Stimulated activated naive CD8-positive, alpha-beta T cell treated with anti-CD3 and anti-CD28 coated beads, Interleukin-15, Interleukin-2, amounts not matched to agents 100 U/mL and 50 U/mL, for 24 hours (primary cell): Measurements from ENCODE around the gene KLRC2.
"Not testable (repeated sequence)": the region's sequence is repeated elsewhere in the genome, so short reads cannot be mapped to it uniquely, and the experiment has no call there.

Experiments used
- ATAC-seq: fragments of 150-1000 bp; cut with Tn5 transposase; one replicate; pipeline ENCODE4 v1.10.0; 2021
- DNase-seq: peaks from one replicate; pipeline ENCODE4 v3.0.0; 2021

Gene KLRC2

GRCh38 chr12:10405294-10405693, 30.5 kb downstream of the KLRC2 start:
- ATAC-seq (peak; percentile 69), DNase-seq (no peak)

DNA sequence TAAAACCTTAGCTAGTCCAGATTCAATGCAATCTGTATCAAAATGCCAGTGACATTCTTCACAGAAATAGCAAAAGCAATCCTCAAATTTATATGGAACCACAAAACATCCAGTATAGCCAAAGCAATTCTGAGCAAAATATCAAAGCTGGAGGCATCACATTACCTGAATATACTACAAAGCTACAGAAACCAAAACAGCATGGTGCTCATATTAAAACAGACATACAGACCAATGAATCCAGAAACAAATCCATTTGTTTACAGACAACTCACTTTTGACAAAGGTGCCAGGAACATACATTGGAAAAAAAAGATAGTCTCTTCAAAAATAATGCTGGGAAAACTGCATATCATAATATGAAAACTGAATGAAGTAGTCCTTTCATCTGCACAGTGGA, 31.0 kb downstream of the KLRC2 start:
- DNase-seq (no peak), ATAC-seq (no peak)

DNA sequence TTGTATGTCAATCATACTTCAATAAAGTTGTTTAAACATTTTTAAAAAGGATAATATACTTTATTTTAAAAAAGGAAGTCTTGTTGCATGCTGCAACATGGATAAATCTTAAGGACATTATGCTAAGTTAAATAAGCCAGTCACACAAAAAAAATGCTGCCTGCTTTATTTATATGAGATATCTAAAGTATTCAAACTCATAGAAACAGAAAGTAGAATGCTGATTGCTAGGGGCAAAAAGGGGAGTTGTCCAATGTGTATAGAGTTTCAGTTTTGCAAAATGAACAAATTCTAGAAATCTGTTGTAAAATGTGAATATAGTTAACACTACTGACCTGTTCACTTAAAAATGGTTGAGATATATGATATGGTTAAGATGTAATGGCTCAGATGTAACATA, 35.0 kb downstream of the KLRC2 start:
- no peak for DNase-seq
- ATAC-seq, result no peak

DNA sequence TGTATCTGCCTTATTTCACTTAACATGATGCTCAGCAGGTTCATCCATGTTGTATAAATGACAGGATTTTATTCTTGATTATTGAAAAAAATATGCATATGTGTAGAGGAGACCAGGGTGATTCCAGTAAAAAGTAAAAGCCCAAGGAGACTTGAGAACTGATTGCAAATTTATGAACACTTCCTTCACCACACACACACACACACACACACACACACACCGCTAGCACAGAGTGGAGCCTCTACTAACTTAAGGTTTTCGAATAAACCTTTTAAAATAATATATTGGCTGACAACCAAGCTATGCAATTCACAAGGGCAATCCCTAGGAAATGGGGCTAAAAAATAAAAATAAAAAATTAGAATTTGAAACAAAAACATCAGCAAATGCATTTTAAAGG, 37.6 kb downstream of the KLRC2 start:
- ATAC-seq (no peak), DNase-seq (no peak)

DNA sequence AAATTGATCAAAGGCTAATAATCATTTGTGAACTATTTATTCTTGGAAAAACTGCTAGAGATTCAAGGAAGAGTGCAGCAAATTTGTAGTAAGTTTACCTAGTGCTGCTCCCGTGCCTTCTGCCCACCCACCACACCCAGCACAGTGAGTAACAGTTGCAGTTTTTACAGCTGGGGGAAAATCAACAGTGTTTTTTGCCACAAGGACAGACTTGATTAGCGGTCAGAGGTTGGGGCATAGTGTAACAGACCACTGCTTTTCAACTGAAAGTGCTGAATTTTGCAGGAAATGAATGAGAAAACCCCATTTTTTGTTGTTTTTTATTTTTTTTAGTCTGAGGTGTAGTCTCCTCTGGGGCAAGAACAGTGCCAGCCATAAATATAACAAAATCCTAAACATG, 38.5 kb downstream of the KLRC2 start:
- ATAC-seq (peak; percentile 66), DNase-seq (peak; percentile 42)

DNA sequence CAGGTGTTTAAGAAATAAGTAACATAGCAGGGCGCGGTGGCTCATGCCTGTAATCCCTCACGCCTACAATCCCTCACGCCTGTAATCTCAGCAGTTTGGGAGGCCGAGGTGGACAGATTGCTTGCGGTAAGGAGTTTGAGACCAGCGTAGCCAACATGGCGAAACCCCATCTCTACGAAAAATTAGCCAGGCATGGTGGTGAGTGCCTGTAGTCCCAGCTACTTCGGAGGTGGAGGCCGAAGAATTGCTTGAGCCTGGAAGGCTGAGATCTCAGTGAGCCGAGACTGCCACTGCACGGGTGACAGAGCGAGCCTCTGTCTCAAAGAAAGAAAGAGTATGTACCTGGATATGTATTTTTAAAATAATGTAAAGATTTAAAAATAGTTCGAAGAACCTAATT, 39.6 kb downstream of the KLRC2 start:
- ATAC-seq, DNase-seq: not testable (repeated sequence)

- peak; percentile 21 for DNase-seq
- ATAC-seq, result peak; percentile 62
Measured at GRCh38 chr12:10395390-10395998, 40.3 kb downstream of the KLRC2 start.

- ATAC-seq, result peak; percentile 61
- DNase-seq, result peak; percentile 45
Measured at GRCh38 chr12:10394531-10395152, 41.2 kb downstream of the KLRC2 start.

DNA sequence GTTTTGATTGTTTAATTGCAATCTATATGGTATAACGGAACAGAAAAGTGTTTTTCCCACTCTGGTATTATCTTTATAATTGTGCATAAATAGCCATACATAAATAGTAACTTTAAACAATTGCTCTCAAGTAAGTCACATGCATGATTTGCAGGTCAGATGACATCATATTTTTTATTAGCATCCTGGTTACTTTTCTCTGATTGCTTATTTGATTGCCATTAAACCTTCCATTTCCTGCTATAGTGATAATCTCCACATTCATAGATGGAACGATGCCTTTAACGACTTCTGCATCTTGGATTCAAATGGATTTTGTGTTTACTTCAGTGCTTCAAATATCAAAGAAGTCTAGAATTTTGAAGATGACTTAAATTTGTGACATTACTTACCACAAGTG, 42.5 kb downstream of the KLRC2 start:
- ATAC-seq (no peak), DNase-seq (no peak)

- peak; percentile 58 for DNase-seq
- ATAC-seq, result peak; percentile 44
Measured at GRCh38 chr12:10392394-10392930, 43.3 kb downstream of the KLRC2 start.

GRCh38 chr12:10390991-10391390, 44.8 kb downstream of the KLRC2 start:
- not testable (repeated sequence) for ATAC-seq, DNase-seq

DNA sequence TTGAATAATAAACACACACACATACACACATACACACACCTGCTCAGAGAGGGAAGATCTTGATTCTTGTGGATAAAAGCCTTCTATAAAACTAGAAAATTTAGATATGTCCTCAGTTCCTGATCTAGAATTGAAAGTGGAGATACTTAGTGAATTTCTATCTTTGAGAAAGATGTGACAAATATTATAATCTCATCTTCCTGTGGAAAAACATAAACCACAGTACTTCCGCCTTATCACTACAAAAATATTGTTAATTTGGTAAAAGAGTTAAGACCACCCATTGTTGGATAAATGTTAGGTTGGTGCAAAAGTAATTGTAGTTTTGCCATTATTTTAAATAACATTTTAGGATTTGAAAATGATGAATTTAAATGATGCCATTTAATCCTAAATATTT, 45.9 kb downstream of the KLRC2 start, which contains the start of gene KLRK1:
Gene KLRK1, minus strand, starts transcription at position 138 of the 400 bp plus-strand sequence. CDS start 1,231 bp downstream, outside the sequence.
- no peak for DNase-seq
- no peak for ATAC-seq

- DNase-seq, result no peak
- ATAC-seq, result no peak
Measured at GRCh38 chr12:10388624-10389413, 47.0 kb downstream of the KLRC2 start.

- ATAC-seq, DNase-seq: not testable (repeated sequence)
Measured at GRCh38 chr12:10387498-10387897, 48.3 kb downstream of the KLRC2 start.

DNA sequence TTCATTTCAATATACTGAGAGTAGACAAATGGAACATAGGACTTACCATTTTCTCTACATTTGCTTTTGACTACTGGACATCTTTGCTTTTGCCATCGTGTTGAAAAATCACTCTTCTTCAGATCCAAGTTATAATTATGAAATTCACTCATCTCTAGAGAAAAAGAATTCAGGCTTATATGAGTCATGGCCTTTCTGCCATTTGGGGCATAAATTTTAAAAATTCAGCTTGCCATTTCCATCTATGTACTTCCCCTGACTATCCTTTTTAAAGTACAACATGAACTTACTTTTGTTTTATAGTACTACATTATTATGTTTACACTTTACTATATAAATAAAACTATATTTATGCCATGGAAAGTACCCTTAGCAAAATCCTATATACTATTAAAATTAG, 49.0 kb downstream of the KLRC2 start:
- no peak for DNase-seq
- no peak for ATAC-seq

- no peak for DNase-seq
- ATAC-seq, result peak; percentile 78
Measured at GRCh38 chr12:10385166-10385613, 50.6 kb downstream of the KLRC2 start.

- no peak for DNase-seq
- no peak for ATAC-seq
Measured at GRCh38 chr12:10384191-10384590, 51.6 kb downstream of the KLRC2 start.

- DNase-seq, result no peak
- no peak for ATAC-seq
Measured at GRCh38 chr12:10381928-10382628, 53.7 kb downstream of the KLRC2 start.
